Measurements from ENCODE around the gene GABARAPL1. TPM values are rescaled to one million over a fixed set of nuclear protein-coding genes. Genes with fewer than 3 reads are reported as not detected.
A peak's percentile ranks its signal among the peaks of the same experiment; 100 is the strongest.
"Not testable (repeated sequence)": the region's sequence is repeated elsewhere in the genome, so short reads cannot be mapped to it uniquely, and the experiment has no call there.

The GABARAPL1 gene
- total RNA-seq, 1 donor, result 65.9 TPM

DNA sequence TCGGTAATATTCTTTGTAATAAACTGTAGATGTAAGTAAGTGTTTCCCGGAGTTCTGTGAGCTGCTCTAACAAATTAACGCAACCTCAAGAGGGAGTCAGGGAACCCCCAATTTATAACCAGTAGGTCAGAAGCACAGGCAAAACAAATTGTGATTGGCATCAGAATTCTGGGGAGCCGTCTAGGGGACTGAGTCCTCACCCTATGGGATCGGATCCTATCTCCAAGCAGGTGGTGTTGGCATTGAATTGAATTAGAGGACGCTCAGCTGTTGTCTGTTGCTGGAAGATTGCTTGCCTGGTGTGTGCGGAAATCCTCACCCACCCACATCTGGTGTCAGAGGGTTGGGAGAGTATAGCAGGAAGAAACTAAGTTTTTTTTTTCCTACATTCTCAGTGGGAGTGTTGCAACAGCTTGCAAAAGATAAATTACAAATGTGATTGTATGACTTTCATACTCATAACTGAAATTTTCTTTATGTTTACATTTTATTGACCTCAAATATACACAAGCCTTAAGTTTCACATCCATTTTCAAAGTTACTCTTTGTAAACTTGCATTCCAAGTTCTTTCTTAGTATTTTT lies 28.3 kb upstream of the GABARAPL1 start:
- Histone ChIP-seq H3K4me1 (ENCODE audit: insufficient read depth, low read length) (peaks cover 17% of the 10 kb centered on the region), H3K4me2 (ENCODE audit: insufficient read depth, low read length) (peak overlapping the region; percentile 23), H2AFZ (ENCODE audit: low read length) (peak overlapping the region; percentile 37), H3K79me2 (ENCODE audit: insufficient read depth, low read length) (no peaks in the 10 kb centered on the region), H3K27me3 (ENCODE audit: insufficient read depth, low read length) (peaks cover 3% of the 10 kb centered on the region), H4K20me1 (ENCODE audit: insufficient read depth, low read length) (no peaks in the 10 kb centered on the region), H3K27ac (ENCODE audit: low read depth, low read length) (no peak overlapping the region), H3K4me3 (ENCODE audit: insufficient read depth, low read length) (no peak overlapping the region), H3K36me3 (ENCODE audit: insufficient read depth, low read length) (no peaks in the 10 kb centered on the region), H3K9me3 (ENCODE audit: low read depth, low read length) (no peaks in the 10 kb centered on the region)
- DNase-seq (ENCODE audit: insufficient read length, low spot score, missing footprints), result peak; percentile 54
- TF ChIP-seq CTCF (IDR thresholded peaks at IDR 0.05; ENCODE audit: extremely low read depth, low read depth, low read length), result no peak

DNA sequence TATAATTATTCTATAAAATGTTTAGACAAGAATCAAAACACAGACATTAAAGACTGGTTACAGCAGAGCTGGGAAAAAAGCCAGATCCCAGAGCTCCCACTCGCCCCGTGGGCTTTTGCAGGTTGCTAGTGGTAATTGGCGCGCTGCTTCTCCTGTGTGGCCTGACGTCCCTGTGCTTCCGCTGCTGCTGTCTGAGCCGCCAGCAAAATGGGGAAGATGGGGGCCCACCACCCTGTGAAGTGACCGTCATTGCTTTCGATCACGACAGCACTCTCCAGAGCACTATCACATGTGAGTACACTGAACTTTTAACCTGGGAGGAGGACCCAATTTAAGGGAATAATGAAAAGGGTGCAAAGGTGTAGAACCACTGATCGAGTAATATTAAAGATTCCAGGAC lies 26.4 kb upstream of the GABARAPL1 start:
- Histone ChIP-seq H3K4me1 (ENCODE audit: insufficient read depth, low read length) (peaks cover 17% of the 10 kb centered on the region), H3K36me3 (ENCODE audit: insufficient read depth, low read length) (no peaks in the 10 kb centered on the region)

DNA sequence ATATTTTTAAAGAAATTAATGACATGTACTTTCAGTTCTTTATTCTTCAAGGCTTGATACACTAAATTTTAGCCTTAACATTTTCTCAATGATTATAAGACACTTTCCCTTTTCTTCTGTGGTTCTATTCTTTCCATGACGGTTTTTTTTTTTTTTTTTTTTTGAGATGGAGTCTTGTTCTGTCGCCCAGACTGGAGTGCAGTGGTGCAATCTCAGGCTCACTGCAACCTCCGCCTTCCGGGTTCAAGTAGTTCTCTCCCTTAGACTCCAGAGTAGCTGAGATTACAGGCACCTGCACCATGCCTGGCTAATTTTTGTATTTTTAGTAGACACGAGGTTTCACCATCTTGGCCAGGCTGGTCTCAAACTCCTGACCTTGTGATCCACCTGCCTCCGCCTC lies 25.7 kb upstream of the GABARAPL1 start:
- H3K4me1 ChIP-seq (ENCODE audit: insufficient read depth, low read length), result peaks cover 24% of the 10 kb centered on the region
- not testable (repeated sequence) for H3K79me2 ChIP-seq (ENCODE audit: insufficient read depth, low read length); H4K20me1 ChIP-seq (ENCODE audit: insufficient read depth, low read length); H3K36me3 ChIP-seq (ENCODE audit: insufficient read depth, low read length); DNase-seq (ENCODE audit: insufficient read length, low spot score, missing footprints); H3K4me2 ChIP-seq (ENCODE audit: insufficient read depth, low read length); H3K27ac ChIP-seq (ENCODE audit: low read depth, low read length); H2AFZ ChIP-seq (ENCODE audit: low read length); H3K9me3 ChIP-seq (ENCODE audit: low read depth, low read length); H3K4me3 ChIP-seq (ENCODE audit: insufficient read depth, low read length); H3K27me3 ChIP-seq (ENCODE audit: insufficient read depth, low read length)

More for the DNA sequence above, 26.4 kb upstream of the GABARAPL1 start:
- no peak for DNase-seq (ENCODE audit: insufficient read length, low spot score, missing footprints)
- Histone ChIP-seq H3K9me3 (ENCODE audit: low read depth, low read length) (no peaks in the 10 kb centered on the region), H3K27ac (ENCODE audit: low read depth, low read length) (no peak overlapping the region), H3K4me2 (ENCODE audit: insufficient read depth, low read length) (no peak overlapping the region), H4K20me1 (ENCODE audit: insufficient read depth, low read length) (no peaks in the 10 kb centered on the region), H2AFZ (ENCODE audit: low read length) (no peak overlapping the region), H3K79me2 (ENCODE audit: insufficient read depth, low read length) (no peaks in the 10 kb centered on the region), H3K4me3 (ENCODE audit: insufficient read depth, low read length) (no peak overlapping the region), H3K27me3 (ENCODE audit: insufficient read depth, low read length) (peaks cover 3% of the 10 kb centered on the region)
- TF ChIP-seq CTCF (IDR thresholded peaks at IDR 0.05; ENCODE audit: extremely low read depth, low read depth, low read length), result no peak

- H2AFZ ChIP-seq (ENCODE audit: low read length), result no peak overlapping the region
These were observed 23.0 kb upstream of the GABARAPL1 start for GRCh38 chr12:10189653-10190052.

More at GRCh38 chr12:10189653-10190052, 23.0 kb upstream of the GABARAPL1 start:
- Histone ChIP-seq H3K36me3 (ENCODE audit: insufficient read depth, low read length) (no peaks in the 10 kb centered on the region), H3K79me2 (ENCODE audit: insufficient read depth, low read length) (no peaks in the 10 kb centered on the region), H3K4me1 (ENCODE audit: insufficient read depth, low read length) (peaks cover 18% of the 10 kb centered on the region), H3K27me3 (ENCODE audit: insufficient read depth, low read length) (peaks cover 3% of the 10 kb centered on the region), H3K27ac (ENCODE audit: low read depth, low read length) (no peak overlapping the region), H4K20me1 (ENCODE audit: insufficient read depth, low read length) (no peaks in the 10 kb centered on the region), H3K4me2 (ENCODE audit: insufficient read depth, low read length) (no peak overlapping the region), H3K9me3 (ENCODE audit: low read depth, low read length) (no peaks in the 10 kb centered on the region), H3K4me3 (ENCODE audit: insufficient read depth, low read length) (no peak overlapping the region)
- peak; percentile 54 for DNase-seq (ENCODE audit: insufficient read length, low spot score, missing footprints)
- TF ChIP-seq CTCF (IDR thresholded peaks at IDR 0.05; ENCODE audit: extremely low read depth, low read depth, low read length), result no peak
